Subcutaneous abdominal adipose tissue (tissue), 5 donors: Measurements from ENCODE around the gene SH3BP5.

Experiments
- H3K27ac ChIP-seq: one replicate; pipeline ENCODE4 v1.7.0; 2013; ENCODE audit warnings: low read depth, mild to moderate bottlenecking, inconsistent platforms, low read length, moderate library complexity
- H3K27me3 ChIP-seq, 5 donors: one replicate each; pipeline ENCODE4 v1.7.0; 2013; ENCODE audit warnings: low read length in 5 of 5, inconsistent platforms in 1 of 5; ENCODE audit not compliant: control insufficient read depth in 5 of 5, insufficient read depth in 4 of 5
- H3K36me3 ChIP-seq, 5 donors: one replicate each; pipeline ENCODE4 v1.7.0; 2013; ENCODE audit warnings: low read length in 5 of 5; ENCODE audit not compliant: control insufficient read depth in 5 of 5, insufficient read depth in 5 of 5
- H3K4me1 ChIP-seq, 5 donors: one replicate each; pipeline ENCODE4 v1.7.0; 2013; ENCODE audit warnings: low read length in 5 of 5, mild to moderate bottlenecking in 3 of 5, moderate library complexity in 1 of 5; ENCODE audit not compliant: control insufficient read depth in 5 of 5, insufficient read depth in 5 of 5
- H3K4me3 ChIP-seq, 5 donors: one replicate each; pipeline ENCODE4 v1.7.0; 2013; ENCODE audit warnings: low read length in 5 of 5, low read depth in 1 of 5
- H3K9ac ChIP-seq, 5 donors: one replicate each; pipeline ENCODE4 v1.7.0; 2013; ENCODE audit warnings: low read length in 5 of 5, mild to moderate bottlenecking in 4 of 5, moderate library complexity in 3 of 5
- H3K9me3 ChIP-seq, 5 donors: one replicate each; pipeline ENCODE4 v1.7.0; 2013; ENCODE audit warnings: low read length in 5 of 5; ENCODE audit not compliant: control insufficient read depth in 5 of 5
- donor health status: healthy.
- donor health status: healthy.
- donor health status: healthy.
- donor health status: healthy.
- donor health status: healthy.

The SH3BP5 gene

DNA sequence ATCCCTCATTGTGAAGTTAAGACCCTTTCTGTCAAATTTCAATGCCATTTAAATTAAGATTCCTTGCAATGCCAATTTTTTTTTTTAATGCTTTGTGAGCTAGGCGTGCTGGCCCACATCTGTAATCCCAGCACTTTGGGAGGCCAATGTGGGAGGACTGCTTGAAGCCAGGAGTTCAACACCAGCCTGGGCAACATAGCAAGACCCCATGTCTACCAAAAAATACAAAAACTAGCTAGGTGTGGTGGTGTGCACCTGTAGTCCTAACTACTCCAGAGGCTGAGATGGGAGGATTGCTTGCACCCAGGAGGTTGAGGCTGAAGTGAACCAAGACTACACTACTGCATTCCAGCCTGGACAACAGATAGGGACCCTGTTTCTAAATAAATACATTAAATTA, 5.6 kb upstream of the SH3BP5 start:
- Histone ChIP-seq H3K27me3 (no peaks in the 10 kb centered on the region), H3K9me3 (peaks cover 0 to under 1% (median 0%) of the 10 kb centered on the region in 5 donors), H3K4me3 (no peak overlapping the region), H3K27ac (no peak overlapping the region), H3K4me1 (peaks cover under 1 to 13% (median 2%) of the 10 kb centered on the region in 5 donors), H3K36me3 (no peaks in the 10 kb centered on the region), H3K9ac (no peak overlapping the region)

DNA sequence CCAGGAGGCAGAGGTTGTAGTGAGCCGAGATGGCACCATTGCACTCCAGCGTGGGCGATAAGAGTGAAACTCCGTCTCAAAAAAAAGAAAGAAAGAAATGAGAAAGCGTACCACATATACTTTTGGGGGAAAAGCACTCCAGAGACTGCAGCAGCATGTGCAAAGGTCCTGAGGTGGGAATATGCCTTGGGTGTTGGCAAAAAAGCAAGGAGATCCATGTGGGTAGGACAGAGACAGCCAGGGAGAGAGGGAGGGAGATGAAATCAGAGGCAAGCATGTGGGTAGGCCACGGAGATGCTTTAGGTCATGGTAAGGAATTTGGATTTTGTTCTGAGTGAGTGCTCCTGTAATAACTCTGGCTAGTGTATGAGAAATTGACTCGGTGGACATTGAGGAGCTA, 3.7 kb upstream of the SH3BP5 start:
- Histone ChIP-seq H3K4me3 (no peak overlapping the region), H3K36me3 (no peaks in the 10 kb centered on the region), H3K9me3 (no peaks in the 10 kb centered on the region), H3K27ac (no peak overlapping the region), H3K9ac (no peak overlapping the region), H3K27me3 (no peaks in the 10 kb centered on the region), H3K4me1 (peaks cover 4 to 18% (median 12%) of the 10 kb centered on the region in 5 donors)

GRCh38 chr3:15333956-15334263, 1.5 kb upstream of the SH3BP5 start:
- H3K36me3 ChIP-seq: peaks cover 0 to 8% (median 3%) of the 10 kb centered on the region in 5 donors
- H3K4me3 ChIP-seq: no peak overlapping the region
- no peak overlapping the region for H3K9ac ChIP-seq
- peaks cover 15 to 39% (median 34%) of the 10 kb centered on the region in 5 donors for H3K4me1 ChIP-seq
- H3K27me3 ChIP-seq: no peaks in the 10 kb centered on the region
- no peaks in the 10 kb centered on the region for H3K9me3 ChIP-seq
- H3K27ac ChIP-seq: no peak overlapping the region

- Histone ChIP-seq H3K4me3 (peak overlapping the region in 4 of 5 donors; percentile 95 to 99 (median 98)), H3K9ac (peak overlapping the region in 1 of 5 donors; percentile 71), H3K9me3 (no peaks in the 10 kb centered on the region), H3K27me3 (no peaks in the 10 kb centered on the region), H3K4me1 (peaks cover 20 to 45% (median 40%) of the 10 kb centered on the region in 5 donors), H3K36me3 (peaks cover 2 to 13% (median 8%) of the 10 kb centered on the region in 5 donors), H3K27ac (peak overlapping the region; percentile 88)
Measured at GRCh38 chr3:15333099-15333955, 941 bp upstream of the SH3BP5 start.

- H3K4me1 ChIP-seq: peaks cover 25 to 60% (median 54%) of the 10 kb centered on the region in 5 donors
- peaks cover 2 to 17% (median 8%) of the 10 kb centered on the region in 5 donors for H3K36me3 ChIP-seq
- peak overlapping the region; percentile 82 to 99 (median 97) for H3K4me3 ChIP-seq
- peak overlapping the region; percentile 88 for H3K27ac ChIP-seq
- peak overlapping the region; percentile 81 to 96 (median 88) for H3K9ac ChIP-seq
- H3K27me3 ChIP-seq: no peaks in the 10 kb centered on the region
- no peaks in the 10 kb centered on the region for H3K9me3 ChIP-seq
Measured at GRCh38 chr3:15331606-15332404, 581 bp downstream of the SH3BP5 start.

GRCh38 chr3:15331072-15331605, 1.2 kb downstream of the SH3BP5 start:
- H3K4me3 ChIP-seq: peak overlapping the region; percentile 75 to 99 (median 97)
- H3K4me1 ChIP-seq: peaks cover 27 to 66% (median 60%) of the 10 kb centered on the region in 5 donors
- H3K36me3 ChIP-seq: peaks cover 2 to 22% (median 10%) of the 10 kb centered on the region in 5 donors
- peak overlapping the region; percentile 81 to 96 (median 88) for H3K9ac ChIP-seq
- H3K27ac ChIP-seq: peak overlapping the region; percentile 88
- H3K9me3 ChIP-seq: no peaks in the 10 kb centered on the region
- no peaks in the 10 kb centered on the region for H3K27me3 ChIP-seq

GRCh38 chr3:15330031-15330596, 2.3 kb downstream of the SH3BP5 start:
- Histone ChIP-seq H3K4me3 (peak overlapping the region; percentile 75 to 99 (median 97)), H3K27ac (peak overlapping the region; percentile 88), H3K4me1 (peaks cover 27 to 77% (median 68%) of the 10 kb centered on the region in 5 donors), H3K27me3 (no peaks in the 10 kb centered on the region), H3K9ac (peak overlapping the region; percentile 87 to 96 (median 88)), H3K9me3 (no peaks in the 10 kb centered on the region), H3K36me3 (peaks cover 2 to 26% (median 10%) of the 10 kb centered on the region in 5 donors)

- peak overlapping the region; percentile 88 for H3K27ac ChIP-seq
- H3K36me3 ChIP-seq: peaks cover 2 to 26% (median 10%) of the 10 kb centered on the region in 5 donors
- peak overlapping the region; percentile 6 to 97 (median 75) for H3K4me3 ChIP-seq
- no peaks in the 10 kb centered on the region for H3K9me3 ChIP-seq
- peaks cover 31 to 84% (median 76%) of the 10 kb centered on the region in 5 donors for H3K4me1 ChIP-seq
- no peaks in the 10 kb centered on the region for H3K27me3 ChIP-seq
- H3K9ac ChIP-seq: peak overlapping the region in 4 of 5 donors; percentile 26 to 87 (median 72)
Measured at GRCh38 chr3:15329046-15330005, 3.1 kb downstream of the SH3BP5 start.

GRCh38 chr3:15327941-15328340, 4.4 kb downstream of the SH3BP5 start:
- peak overlapping the region in 1 of 5 donors; percentile 8 for H3K4me3 ChIP-seq
- peak overlapping the region in 2 of 5 donors; percentile 63 to 64 for H3K9ac ChIP-seq
- no peaks in the 10 kb centered on the region for H3K27me3 ChIP-seq
- peaks cover 38 to 96% (median 88%) of the 10 kb centered on the region in 5 donors for H3K4me1 ChIP-seq
- peak overlapping the region; percentile 88 for H3K27ac ChIP-seq
- no peaks in the 10 kb centered on the region for H3K9me3 ChIP-seq
- peaks cover 2 to 26% (median 10%) of the 10 kb centered on the region in 5 donors for H3K36me3 ChIP-seq
